ENCODE measurements around the gene HOOK2. TPM values are rescaled to one million over a fixed set of nuclear protein-coding genes. Genes with fewer than 3 reads are reported as not detected.

HOOK2 gene
- total RNA-seq, 1 donor from 2014 or later: 30.3 TPM

DNA sequence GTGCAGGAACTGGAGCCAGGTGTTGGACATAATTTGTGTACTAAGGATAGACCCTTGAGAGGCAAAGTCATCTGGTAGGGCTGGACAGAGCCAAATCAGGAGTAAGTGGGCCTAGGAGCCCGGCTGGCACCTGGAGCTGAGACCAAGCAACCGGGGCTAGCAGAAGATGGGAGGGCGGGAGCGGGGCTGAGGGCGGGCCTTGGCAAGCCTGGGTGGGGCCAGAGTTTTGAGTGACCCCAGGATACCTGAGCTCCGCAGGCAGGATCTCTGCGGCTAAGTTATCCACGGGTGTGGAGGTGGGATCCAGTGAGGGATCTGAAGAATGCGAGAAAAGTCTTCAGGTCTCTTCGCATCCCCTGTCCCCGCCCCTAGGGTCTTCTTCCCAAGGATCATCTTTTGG lies 8.2 kb downstream of the HOOK2 start:
- H3K4me3 Mint-ChIP-seq (ENCODE audit: unreplicated experiment): peak overlapping the region; percentile 56
- peaks cover 3% of the 10 kb centered on the region for H3K4me1 Mint-ChIP-seq (ENCODE audit: unreplicated experiment)
- H3K27me3 Mint-ChIP-seq (ENCODE audit: unreplicated experiment): peaks cover 23% of the 10 kb centered on the region
- peaks cover 12% of the 10 kb centered on the region for H3K36me3 Mint-ChIP-seq (ENCODE audit: low read depth, unreplicated experiment)
- TF ChIP-seq, protein P1, sequence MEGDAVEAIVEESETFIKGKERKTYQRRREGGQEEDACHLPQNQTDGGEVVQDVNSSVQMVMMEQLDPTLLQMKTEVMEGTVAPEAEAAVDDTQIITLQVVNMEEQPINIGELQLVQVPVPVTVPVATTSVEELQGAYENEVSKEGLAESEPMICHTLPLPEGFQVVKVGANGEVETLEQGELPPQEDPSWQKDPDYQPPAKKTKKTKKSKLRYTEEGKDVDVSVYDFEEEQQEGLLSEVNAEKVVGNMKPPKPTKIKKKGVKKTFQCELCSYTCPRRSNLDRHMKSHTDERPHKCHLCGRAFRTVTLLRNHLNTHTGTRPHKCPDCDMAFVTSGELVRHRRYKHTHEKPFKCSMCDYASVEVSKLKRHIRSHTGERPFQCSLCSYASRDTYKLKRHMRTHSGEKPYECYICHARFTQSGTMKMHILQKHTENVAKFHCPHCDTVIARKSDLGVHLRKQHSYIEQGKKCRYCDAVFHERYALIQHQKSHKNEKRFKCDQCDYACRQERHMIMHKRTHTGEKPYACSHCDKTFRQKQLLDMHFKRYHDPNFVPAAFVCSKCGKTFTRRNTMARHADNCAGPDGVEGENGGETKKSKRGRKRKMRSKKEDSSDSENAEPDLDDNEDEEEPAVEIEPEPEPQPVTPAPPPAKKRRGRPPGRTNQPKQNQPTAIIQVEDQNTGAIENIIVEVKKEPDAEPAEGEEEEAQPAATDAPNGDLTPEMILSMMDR (IDR thresholded peaks at IDR 0.05; ENCODE audit: unreplicated experiment): no peak
- no peak overlapping the region for H3K27ac Mint-ChIP-seq (ENCODE audit: unreplicated experiment)
- DNase-seq (ENCODE audit: low spot score): no peak
- H3K9me3 Mint-ChIP-seq (ENCODE audit: unreplicated experiment): no peaks in the 10 kb centered on the region

DNA sequence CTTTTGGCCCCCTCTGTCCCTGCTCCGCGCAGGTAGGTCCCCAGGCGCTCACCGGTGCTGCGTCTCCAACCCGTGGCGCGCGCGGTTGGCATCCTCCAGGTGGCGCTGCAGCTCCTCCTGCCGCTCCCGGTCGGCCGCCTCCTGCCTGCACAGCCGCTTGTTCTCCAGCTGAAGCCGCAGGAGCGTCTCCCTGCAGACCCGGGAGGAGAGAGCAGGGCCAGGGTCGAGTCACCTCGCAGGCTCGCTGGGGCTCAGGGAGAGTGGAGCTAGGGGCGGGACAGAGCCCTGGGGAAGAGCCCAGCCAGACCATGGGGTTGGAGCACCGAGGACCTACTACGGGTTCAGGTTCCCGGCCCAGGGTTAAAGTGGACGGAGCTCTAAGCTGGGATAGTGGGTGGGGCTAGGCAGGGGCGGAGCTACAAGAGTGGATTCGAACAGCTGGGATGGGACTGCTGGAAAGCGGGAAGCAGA lies 9.3 kb downstream of the HOOK2 start:
- TF ChIP-seq, protein P1 (IDR thresholded peaks at IDR 0.05; ENCODE audit: unreplicated experiment): peak; percentile 68
- peaks cover 20% of the 10 kb centered on the region for H3K27me3 Mint-ChIP-seq (ENCODE audit: unreplicated experiment)
- H3K27ac Mint-ChIP-seq (ENCODE audit: unreplicated experiment): no peak overlapping the region
- peaks cover 3% of the 10 kb centered on the region for H3K4me1 Mint-ChIP-seq (ENCODE audit: unreplicated experiment)
- peak overlapping the region; percentile 59 for H3K4me3 Mint-ChIP-seq (ENCODE audit: unreplicated experiment)
- H3K9me3 Mint-ChIP-seq (ENCODE audit: unreplicated experiment): no peaks in the 10 kb centered on the region
- DNase-seq (ENCODE audit: low spot score): peak; percentile 81
- peaks cover 12% of the 10 kb centered on the region for H3K36me3 Mint-ChIP-seq (ENCODE audit: low read depth, unreplicated experiment)

DNA sequence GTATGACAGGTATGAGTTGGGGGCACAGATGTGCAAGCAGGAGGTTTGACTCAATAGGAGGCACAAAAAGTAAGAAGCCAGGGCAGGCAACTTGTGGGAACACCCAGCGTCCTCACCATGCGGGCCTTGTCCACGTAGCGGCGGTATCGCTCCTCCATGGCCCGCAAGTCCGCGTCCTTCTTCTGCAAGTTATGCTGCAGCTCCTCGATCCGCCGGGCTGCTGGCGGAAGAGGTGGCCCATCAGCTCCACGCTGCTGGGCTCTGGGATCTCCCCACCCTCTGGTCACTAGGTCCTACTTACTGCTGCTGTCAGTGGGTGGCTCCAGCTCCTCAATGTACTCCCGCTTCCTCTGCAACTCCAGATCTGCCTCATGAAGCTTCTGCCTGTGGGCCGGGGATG lies 10.7 kb downstream of the HOOK2 start:
- Mint-ChIP-seq H3K36me3 (ENCODE audit: low read depth, unreplicated experiment) (peaks cover 12% of the 10 kb centered on the region), H3K4me3 (ENCODE audit: unreplicated experiment) (no peak overlapping the region), H3K4me1 (ENCODE audit: unreplicated experiment) (peaks cover 3% of the 10 kb centered on the region)

DNA sequence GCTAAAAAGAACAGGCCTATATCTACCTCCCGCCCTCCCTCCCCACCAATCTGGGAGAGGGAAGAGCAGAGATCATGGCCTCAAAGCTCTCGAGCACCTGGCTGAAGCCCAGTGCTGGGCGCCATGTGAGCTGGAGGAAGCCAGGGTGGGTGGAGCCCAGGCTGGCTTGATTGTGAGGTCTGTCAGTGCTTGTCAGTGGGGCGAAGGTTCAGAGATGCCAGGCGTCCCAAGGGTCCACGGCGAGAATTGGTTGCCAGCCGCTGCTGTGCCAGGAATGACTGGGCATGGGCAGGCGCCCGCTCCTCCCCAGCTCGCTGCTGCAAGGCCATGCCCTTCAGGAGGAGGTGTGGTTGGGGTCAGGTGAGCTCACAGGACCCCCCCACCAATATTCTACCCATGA lies 12.3 kb downstream of the HOOK2 start:
- no peak for DNase-seq (ENCODE audit: low spot score)
- TF ChIP-seq, protein P1 (IDR thresholded peaks at IDR 0.05; ENCODE audit: unreplicated experiment): no peak
- Mint-ChIP-seq H3K27ac (ENCODE audit: unreplicated experiment) (no peak overlapping the region), H3K9me3 (ENCODE audit: unreplicated experiment) (no peaks in the 10 kb centered on the region), H3K27me3 (ENCODE audit: unreplicated experiment) (peaks cover 11% of the 10 kb centered on the region), H3K4me1 (ENCODE audit: unreplicated experiment) (no peaks in the 10 kb centered on the region), H3K36me3 (ENCODE audit: low read depth, unreplicated experiment) (peaks cover 7% of the 10 kb centered on the region), H3K4me3 (ENCODE audit: unreplicated experiment) (peak overlapping the region; percentile 25)

More for the DNA sequence above, 10.7 kb downstream of the HOOK2 start:
- TF ChIP-seq, protein P1 (IDR thresholded peaks at IDR 0.05; ENCODE audit: unreplicated experiment): no peak
- peaks cover 17% of the 10 kb centered on the region for H3K27me3 Mint-ChIP-seq (ENCODE audit: unreplicated experiment)
- H3K9me3 Mint-ChIP-seq (ENCODE audit: unreplicated experiment): no peaks in the 10 kb centered on the region
- no peak overlapping the region for H3K27ac Mint-ChIP-seq (ENCODE audit: unreplicated experiment)
- no peak for DNase-seq (ENCODE audit: low spot score)

DNA sequence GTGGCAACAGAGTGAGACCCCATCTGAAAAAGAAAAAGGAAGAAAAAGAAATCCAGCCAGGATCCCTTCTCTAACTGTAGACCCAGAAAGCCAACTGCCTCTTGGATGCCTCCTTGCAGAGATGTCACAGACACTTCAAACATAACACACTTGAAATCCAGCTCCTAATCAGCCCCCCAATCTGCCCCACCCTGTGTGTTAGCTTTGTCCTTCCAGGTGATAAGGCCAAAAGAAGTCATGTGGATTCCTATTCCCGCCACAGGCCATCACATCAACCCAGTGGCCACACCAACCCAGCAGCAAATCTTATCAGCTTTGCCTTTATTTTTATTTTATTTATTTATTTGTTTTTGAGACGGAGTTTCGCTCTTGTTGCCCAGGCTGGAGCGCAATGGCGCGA lies 15.7 kb downstream of the HOOK2 start:
- TF ChIP-seq, protein P1 (IDR thresholded peaks at IDR 0.05; ENCODE audit: unreplicated experiment): no peak
- peaks cover 2% of the 10 kb centered on the region for H3K4me1 Mint-ChIP-seq (ENCODE audit: unreplicated experiment)
- peaks cover 2% of the 10 kb centered on the region for H3K27me3 Mint-ChIP-seq (ENCODE audit: unreplicated experiment)
- H3K27ac Mint-ChIP-seq (ENCODE audit: unreplicated experiment): no peak overlapping the region
- no peak overlapping the region for H3K4me3 Mint-ChIP-seq (ENCODE audit: unreplicated experiment)
- H3K36me3 Mint-ChIP-seq (ENCODE audit: low read depth, unreplicated experiment): no peaks in the 10 kb centered on the region
- DNase-seq (ENCODE audit: low spot score): no peak
- no peaks in the 10 kb centered on the region for H3K9me3 Mint-ChIP-seq (ENCODE audit: unreplicated experiment)

Data from endothelial cell (in vitro differentiated cells).